ENCODE data around the gene TMEM141.
"Not testable (repeated sequence)": the region's sequence is repeated elsewhere in the genome, so short reads cannot be mapped to it uniquely, and the experiment has no call there.

The TMEM141 gene

DNA sequence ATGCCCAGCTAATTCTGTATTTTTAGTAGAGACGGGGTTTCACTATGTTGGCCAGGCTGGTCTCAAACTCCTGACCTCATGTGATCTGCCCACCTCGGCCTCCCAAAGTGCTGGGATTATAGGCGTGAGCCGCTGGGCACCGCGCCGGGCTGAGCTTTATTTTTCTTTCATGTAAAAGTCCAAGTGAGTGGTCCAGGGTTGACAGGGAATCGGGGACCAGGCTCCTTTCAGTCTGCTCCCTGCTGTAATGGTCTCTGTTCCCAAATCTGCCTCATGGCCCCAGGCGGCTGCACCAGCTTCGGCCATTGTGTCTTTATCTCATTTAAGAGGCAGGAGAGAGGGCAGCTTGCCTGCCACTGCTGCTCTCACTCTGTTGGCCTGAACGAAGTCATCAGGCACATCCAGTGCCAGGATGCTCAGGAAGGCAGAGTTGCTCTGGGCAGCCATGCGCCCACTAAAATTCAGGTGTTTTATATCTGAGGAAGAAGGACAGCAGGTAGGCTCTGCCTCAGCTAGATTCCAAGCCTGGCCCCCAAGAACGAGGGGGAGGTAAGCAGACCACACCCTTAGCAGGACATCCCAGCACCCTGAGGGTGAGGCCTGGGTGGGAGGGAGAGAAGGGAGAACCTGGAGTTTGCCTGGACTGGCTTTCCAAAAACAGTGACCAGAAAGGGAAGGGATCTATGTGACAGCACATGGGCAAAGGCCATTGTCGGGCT, 3.3 kb downstream of the TMEM141 start:
- no peak overlapping the region for H3K27ac ChIP-seq
- TF ChIP-seq, protein P1, sequence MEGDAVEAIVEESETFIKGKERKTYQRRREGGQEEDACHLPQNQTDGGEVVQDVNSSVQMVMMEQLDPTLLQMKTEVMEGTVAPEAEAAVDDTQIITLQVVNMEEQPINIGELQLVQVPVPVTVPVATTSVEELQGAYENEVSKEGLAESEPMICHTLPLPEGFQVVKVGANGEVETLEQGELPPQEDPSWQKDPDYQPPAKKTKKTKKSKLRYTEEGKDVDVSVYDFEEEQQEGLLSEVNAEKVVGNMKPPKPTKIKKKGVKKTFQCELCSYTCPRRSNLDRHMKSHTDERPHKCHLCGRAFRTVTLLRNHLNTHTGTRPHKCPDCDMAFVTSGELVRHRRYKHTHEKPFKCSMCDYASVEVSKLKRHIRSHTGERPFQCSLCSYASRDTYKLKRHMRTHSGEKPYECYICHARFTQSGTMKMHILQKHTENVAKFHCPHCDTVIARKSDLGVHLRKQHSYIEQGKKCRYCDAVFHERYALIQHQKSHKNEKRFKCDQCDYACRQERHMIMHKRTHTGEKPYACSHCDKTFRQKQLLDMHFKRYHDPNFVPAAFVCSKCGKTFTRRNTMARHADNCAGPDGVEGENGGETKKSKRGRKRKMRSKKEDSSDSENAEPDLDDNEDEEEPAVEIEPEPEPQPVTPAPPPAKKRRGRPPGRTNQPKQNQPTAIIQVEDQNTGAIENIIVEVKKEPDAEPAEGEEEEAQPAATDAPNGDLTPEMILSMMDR (IDR thresholded peaks at IDR 0.05; ENCODE audit: low read depth, low read length) = no peak
- H3K9me3 ChIP-seq (ENCODE audit: severe bottlenecking) = no peaks in the 10 kb centered on the region
- H3K4me3 ChIP-seq (ENCODE audit: low read depth, low read length) = no peak overlapping the region
- H3K27me3 ChIP-seq (ENCODE audit: insufficient read depth, low read depth, severe bottlenecking) = no peaks in the 10 kb centered on the region
- DNase-seq = no peak
- H3K36me3 ChIP-seq = peaks cover 8% of the 10 kb centered on the region

DNA sequence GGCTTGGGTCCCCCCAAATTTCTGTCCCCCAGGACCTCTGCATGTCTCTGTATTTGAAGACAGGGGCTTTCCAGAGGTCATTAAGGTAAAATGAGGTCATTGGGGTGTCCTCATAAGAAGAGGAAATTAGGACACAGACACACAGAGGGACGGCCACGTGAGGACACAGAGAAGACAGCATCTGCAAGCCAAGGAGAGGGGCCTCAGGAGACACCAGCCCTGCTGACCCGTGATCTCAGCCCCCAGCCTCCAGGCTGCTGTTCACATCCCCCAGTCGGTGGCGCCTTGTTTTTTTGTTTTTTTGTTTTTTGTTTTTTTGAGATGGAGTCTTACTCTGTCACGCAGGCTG, 3.8 kb downstream of the TMEM141 start:
- H3K27ac ChIP-seq = no peak overlapping the region

DNA sequence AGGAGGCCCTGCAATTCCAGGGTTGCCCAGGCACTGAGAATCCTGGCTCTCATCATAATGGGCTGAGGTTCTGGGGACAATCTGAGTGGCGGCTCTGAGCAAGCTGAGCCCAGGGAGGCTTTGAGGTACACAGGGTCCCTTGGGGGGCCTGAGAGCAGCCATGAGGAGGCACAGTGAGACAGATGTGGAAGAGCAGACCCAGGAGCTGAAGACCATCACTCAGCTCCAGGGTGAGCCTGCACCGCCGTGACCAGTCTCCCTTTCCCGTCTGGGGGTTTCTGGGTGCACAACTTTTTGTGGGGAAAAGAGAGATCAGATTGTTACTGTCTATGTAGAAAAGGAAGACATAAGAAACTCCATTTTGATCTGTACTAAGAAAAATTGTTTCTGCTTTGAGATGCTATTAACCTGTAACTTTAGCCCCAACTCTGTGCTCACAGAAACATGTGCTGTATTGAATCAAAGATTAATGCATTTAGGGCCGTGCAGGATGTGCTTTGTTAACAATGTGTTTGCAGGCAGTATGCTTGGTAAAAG, 5.2 kb downstream of the TMEM141 start, which contains the start of gene CCDC183:
Gene CCDC183 (plus strand): TSS at position 101 of the 537 bp plus-strand sequence. CDS start 60 bp downstream, at position 161.
- no peaks in the 10 kb centered on the region for H3K9me3 ChIP-seq (ENCODE audit: severe bottlenecking)
- DNase-seq = no peak
- TF ChIP-seq, protein P1 (IDR thresholded peaks at IDR 0.05; ENCODE audit: low read depth, low read length) = no peak
- no peak within 1 kb of the TSS for H3K4me3 ChIP-seq (ENCODE audit: low read depth, low read length)
- H3K27ac ChIP-seq = peak within 1 kb of the TSS; percentile 30; the same call in 1 of the 2 replicates
- H3K27me3 ChIP-seq (ENCODE audit: insufficient read depth, low read depth, severe bottlenecking) = no peaks in the 10 kb centered on the region
- H3K36me3 ChIP-seq = peaks cover 8% of the 10 kb centered on the region

More for the DNA sequence above, 3.8 kb downstream of the TMEM141 start:
- peaks cover 8% of the 10 kb centered on the region for H3K36me3 ChIP-seq
- DNase-seq = no peak
- no peaks in the 10 kb centered on the region for H3K27me3 ChIP-seq (ENCODE audit: insufficient read depth, low read depth, severe bottlenecking)
- no peaks in the 10 kb centered on the region for H3K9me3 ChIP-seq (ENCODE audit: severe bottlenecking)
- TF ChIP-seq, protein P1 (IDR thresholded peaks at IDR 0.05; ENCODE audit: low read depth, low read length) = no peak
- no peak overlapping the region for H3K4me3 ChIP-seq (ENCODE audit: low read depth, low read length)

- not testable (repeated sequence) for H3K4me3 ChIP-seq (ENCODE audit: low read depth, low read length); H3K27ac ChIP-seq
Measured at GRCh38 chr9:136796775-136797347, 5.7 kb downstream of the TMEM141 start.

GRCh38 chr9:136798708-136799078, 7.5 kb downstream of the TMEM141 start:
- DNase-seq = no peak
- Histone ChIP-seq H3K4me3 (ENCODE audit: low read depth, low read length) (peak overlapping the region; percentile 56), H3K27me3 (ENCODE audit: insufficient read depth, low read depth, severe bottlenecking) (no peaks in the 10 kb centered on the region), H3K36me3 (peaks cover 1% of the 10 kb centered on the region; the same call in 1 of the 2 replicates), H3K27ac (no peak overlapping the region), H3K9me3 (ENCODE audit: severe bottlenecking) (no peaks in the 10 kb centered on the region)
- TF ChIP-seq, protein P1 (IDR thresholded peaks at IDR 0.05; ENCODE audit: low read depth, low read length) = no peak

More at GRCh38 chr9:136796775-136797347, 5.7 kb downstream of the TMEM141 start:
- DNase-seq; H3K27me3 ChIP-seq (ENCODE audit: insufficient read depth, low read depth, severe bottlenecking); H3K36me3 ChIP-seq; H3K9me3 ChIP-seq (ENCODE audit: severe bottlenecking): not testable (repeated sequence)

GRCh38 chr9:136799079-136799853, 8.1 kb downstream of the TMEM141 start:
- TF ChIP-seq, protein P1 (IDR thresholded peaks at IDR 0.05; ENCODE audit: low read depth, low read length) = no peak
- Histone ChIP-seq H3K27ac (peak overlapping the region; percentile 81), H3K4me3 (ENCODE audit: low read depth, low read length) (peak overlapping the region; percentile 56), H3K36me3 (peaks cover 7% of the 10 kb centered on the region; the same call in 1 of the 2 replicates), H3K27me3 (ENCODE audit: insufficient read depth, low read depth, severe bottlenecking) (no peaks in the 10 kb centered on the region), H3K9me3 (ENCODE audit: severe bottlenecking) (no peaks in the 10 kb centered on the region)
- no peak for DNase-seq

Data from WERI-Rb-1 (cell line).